Osteocyte (in vitro differentiated cells): ENCODE results near the gene CDH13. TPM values are rescaled to one million over a fixed set of nuclear protein-coding genes. Genes with fewer than 3 reads are reported as not detected.

Source experiments
- DNase-seq: peaks from one replicate; pipeline ENCODE4 v3.0.0; 2021; ENCODE audit warnings: mixed read lengths; ENCODE audit not compliant: unreplicated experiment; ENCODE audit errors: extremely low spot score
- H3K27ac Mint-ChIP-seq: one replicate; pipeline ENCODE4 v1.8.0; 2021; ENCODE audit warnings: mild to moderate bottlenecking, mixed read lengths; ENCODE audit not compliant: unreplicated experiment
- H3K27me3 Mint-ChIP-seq: one replicate; pipeline ENCODE4 v1.8.0; 2021; ENCODE audit warnings: mixed read lengths; ENCODE audit not compliant: unreplicated experiment
- H3K36me3 Mint-ChIP-seq: one replicate; pipeline ENCODE4 v1.8.0; 2021; ENCODE audit warnings: mixed read lengths; ENCODE audit not compliant: unreplicated experiment
- H3K4me1 Mint-ChIP-seq: one replicate; pipeline ENCODE4 v1.8.0; 2021; ENCODE audit warnings: mixed read lengths; ENCODE audit not compliant: unreplicated experiment
- H3K4me3 Mint-ChIP-seq: one replicate; pipeline ENCODE4 v1.8.0; 2021; ENCODE audit warnings: mild to moderate bottlenecking, moderate library complexity, mixed read lengths; ENCODE audit not compliant: unreplicated experiment
- H3K9me3 Mint-ChIP-seq: one replicate; pipeline ENCODE4 v1.8.0; 2021; ENCODE audit warnings: mixed read lengths; ENCODE audit not compliant: unreplicated experiment
- total RNA-seq: library from RNA; stranded (reverse); gene quantifications from 2 replicates; pipeline ENCODE4 v1.2.1, GENCODE V29; 2021
- TF ChIP-seq, protein P1 (sequence below): fragments of 200-600 bp; sonication (generic); IDR thresholded peaks from 2 replicates; pipeline ENCODE4 v1.5.0; 2021; ENCODE audit warnings: antibody characterized with exemption, mild to moderate bottlenecking, moderate library complexity

The CDH13 gene
- total RNA-seq, 1 donor from 2014 or later = 27.0 TPM

DNA sequence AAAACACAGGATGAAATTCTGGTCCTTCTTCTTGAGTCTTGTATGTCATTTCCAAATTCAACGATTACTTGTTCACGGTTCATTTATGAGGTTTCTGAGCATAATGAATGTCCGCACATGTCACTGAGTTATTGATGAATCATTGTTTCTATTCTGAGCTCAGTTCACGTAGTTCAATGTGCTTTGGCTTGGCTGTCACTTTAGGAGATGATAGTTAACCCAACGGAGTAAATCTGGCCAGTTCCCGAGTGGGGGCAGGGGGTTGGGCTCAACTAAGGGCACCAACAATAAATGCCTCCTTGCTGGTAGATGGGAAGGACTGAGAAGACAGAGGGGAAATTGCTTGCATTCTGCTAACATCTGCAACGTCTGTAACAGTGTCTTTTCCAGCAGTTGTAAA is 941.6 kb downstream of the CDH13 start:
- Mint-ChIP-seq H3K27me3 (no peaks in the 10 kb centered on the region), H3K4me1 (no peaks in the 10 kb centered on the region), H3K27ac (no peak overlapping the region), H3K9me3 (no peaks in the 10 kb centered on the region), H3K36me3 (no peaks in the 10 kb centered on the region), H3K4me3 (no peak overlapping the region)
- TF ChIP-seq, protein P1, sequence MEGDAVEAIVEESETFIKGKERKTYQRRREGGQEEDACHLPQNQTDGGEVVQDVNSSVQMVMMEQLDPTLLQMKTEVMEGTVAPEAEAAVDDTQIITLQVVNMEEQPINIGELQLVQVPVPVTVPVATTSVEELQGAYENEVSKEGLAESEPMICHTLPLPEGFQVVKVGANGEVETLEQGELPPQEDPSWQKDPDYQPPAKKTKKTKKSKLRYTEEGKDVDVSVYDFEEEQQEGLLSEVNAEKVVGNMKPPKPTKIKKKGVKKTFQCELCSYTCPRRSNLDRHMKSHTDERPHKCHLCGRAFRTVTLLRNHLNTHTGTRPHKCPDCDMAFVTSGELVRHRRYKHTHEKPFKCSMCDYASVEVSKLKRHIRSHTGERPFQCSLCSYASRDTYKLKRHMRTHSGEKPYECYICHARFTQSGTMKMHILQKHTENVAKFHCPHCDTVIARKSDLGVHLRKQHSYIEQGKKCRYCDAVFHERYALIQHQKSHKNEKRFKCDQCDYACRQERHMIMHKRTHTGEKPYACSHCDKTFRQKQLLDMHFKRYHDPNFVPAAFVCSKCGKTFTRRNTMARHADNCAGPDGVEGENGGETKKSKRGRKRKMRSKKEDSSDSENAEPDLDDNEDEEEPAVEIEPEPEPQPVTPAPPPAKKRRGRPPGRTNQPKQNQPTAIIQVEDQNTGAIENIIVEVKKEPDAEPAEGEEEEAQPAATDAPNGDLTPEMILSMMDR = no peak
- no peak for DNase-seq

DNA sequence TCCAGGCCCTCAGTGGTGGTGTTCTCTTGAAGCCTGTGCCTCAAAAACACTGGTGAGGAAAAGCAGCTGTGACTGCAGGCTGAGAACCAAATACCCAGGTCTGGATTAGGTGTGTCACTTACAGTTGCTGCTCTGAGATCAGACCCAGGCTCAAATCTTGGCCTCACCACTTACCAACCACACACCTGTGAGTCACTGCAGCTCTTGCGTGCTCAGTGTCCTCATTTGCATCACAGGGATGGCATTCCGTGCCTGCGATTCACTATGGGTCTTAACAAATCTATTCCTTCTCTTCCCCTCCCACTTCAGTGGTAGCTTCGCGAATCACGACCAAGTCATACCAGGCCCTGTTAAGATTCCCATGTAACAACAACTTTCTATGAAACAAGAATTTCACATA is 947.6 kb downstream of the CDH13 start:
- no peak overlapping the region for H3K27ac Mint-ChIP-seq
- H3K36me3 Mint-ChIP-seq = no peaks in the 10 kb centered on the region
- H3K4me3 Mint-ChIP-seq = no peak overlapping the region
- H3K4me1 Mint-ChIP-seq = no peaks in the 10 kb centered on the region
- H3K9me3 Mint-ChIP-seq = peaks cover 11% of the 10 kb centered on the region
- no peaks in the 10 kb centered on the region for H3K27me3 Mint-ChIP-seq
- DNase-seq = no peak
- TF ChIP-seq, protein P1 = no peak

DNA sequence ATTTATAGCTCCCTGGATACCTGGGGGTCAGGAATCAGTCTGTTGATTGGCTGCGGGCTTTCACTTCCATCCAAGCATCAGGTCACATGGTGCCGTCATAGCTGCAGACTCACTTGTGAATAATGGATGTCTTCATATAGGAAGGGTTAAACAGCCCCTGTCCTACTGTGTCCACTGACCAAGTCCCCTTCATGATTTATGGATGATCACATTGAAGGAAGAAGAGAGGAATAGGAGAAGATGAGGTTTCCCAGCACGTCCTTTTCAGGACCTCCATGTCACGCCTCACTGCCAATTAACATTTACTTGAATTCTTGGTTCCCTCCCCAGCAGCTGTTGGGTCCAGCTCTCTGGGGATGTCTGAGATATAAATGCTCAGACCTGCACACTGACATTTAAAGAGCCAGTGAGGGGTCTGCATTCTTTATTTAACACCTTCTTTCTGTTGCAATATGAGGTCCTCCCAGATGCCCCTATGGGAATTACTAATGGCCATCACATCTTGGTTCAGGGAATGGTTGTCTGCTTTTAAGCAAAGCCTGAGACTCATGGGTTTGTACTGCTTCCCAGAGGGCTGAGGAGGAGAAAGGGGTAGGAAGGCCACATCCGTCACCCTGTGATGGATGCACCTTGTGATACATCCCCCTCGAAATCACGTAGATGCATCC is 950.4 kb downstream of the CDH13 start:
- H3K27ac Mint-ChIP-seq = no peak overlapping the region
- H3K27me3 Mint-ChIP-seq = no peaks in the 10 kb centered on the region
- H3K36me3 Mint-ChIP-seq = no peaks in the 10 kb centered on the region
- no peak for DNase-seq
- H3K9me3 Mint-ChIP-seq = peaks cover 11% of the 10 kb centered on the region
- TF ChIP-seq, protein P1 = no peak
- no peaks in the 10 kb centered on the region for H3K4me1 Mint-ChIP-seq
- H3K4me3 Mint-ChIP-seq = no peak overlapping the region

DNA sequence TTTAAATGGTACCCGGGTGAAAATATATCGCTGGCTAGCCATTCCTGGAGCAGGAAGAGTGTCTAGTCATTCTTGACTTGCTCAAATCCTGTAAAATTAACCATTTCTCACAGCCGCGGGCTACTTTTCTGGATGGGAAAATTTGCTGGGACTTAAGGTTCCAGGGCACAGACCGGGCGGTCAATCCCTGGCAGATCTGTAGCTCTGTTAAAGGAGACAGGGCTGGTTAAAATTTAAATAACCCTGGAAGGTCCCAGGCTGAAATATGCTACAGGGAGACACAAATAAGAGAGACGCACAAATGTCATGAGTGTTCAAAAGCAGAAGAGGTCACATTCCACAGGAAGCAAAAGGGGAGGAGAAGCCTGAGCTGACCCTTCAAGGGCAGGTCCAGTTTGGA is 951.4 kb downstream of the CDH13 start:
- H3K36me3 Mint-ChIP-seq = no peaks in the 10 kb centered on the region
- H3K27ac Mint-ChIP-seq = no peak overlapping the region
- TF ChIP-seq, protein P1 = no peak
- no peak overlapping the region for H3K4me3 Mint-ChIP-seq
- peaks cover 11% of the 10 kb centered on the region for H3K9me3 Mint-ChIP-seq
- no peaks in the 10 kb centered on the region for H3K27me3 Mint-ChIP-seq
- no peaks in the 10 kb centered on the region for H3K4me1 Mint-ChIP-seq
- DNase-seq = no peak

DNA sequence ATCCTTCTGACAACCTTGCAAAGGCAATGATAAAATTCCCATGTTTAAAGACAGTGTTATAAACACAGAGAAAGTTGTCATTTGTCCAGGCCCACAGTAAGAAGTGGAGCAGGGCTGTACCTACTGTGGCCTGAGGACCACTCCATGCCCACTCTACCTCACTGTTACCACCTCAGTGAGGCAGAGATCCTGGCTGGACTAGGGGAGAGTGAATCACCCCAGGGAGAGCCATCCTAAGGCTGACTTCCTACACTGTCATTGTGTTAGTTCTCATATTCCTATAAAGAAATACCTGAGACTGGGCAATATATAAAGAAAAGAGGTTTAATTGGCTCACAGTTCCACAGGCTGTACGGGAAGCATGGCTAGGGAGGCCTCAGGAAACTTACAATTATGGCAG is 952.3 kb downstream of the CDH13 start:
- Mint-ChIP-seq H3K27ac (no peak overlapping the region), H3K4me1 (no peaks in the 10 kb centered on the region), H3K36me3 (no peaks in the 10 kb centered on the region), H3K4me3 (no peak overlapping the region), H3K27me3 (no peaks in the 10 kb centered on the region), H3K9me3 (peaks cover 11% of the 10 kb centered on the region)
- no peak for DNase-seq
- TF ChIP-seq, protein P1 = no peak
